Neural cell (in vitro differentiated cells): Measurements from ENCODE around the gene PRICKLE2.

ENCODE experiments used
- EZH2 ChIP-seq: fragments of 200-600, 300-800 bp; shearing (Covaris generic), sonication (generic); IDR thresholded peaks from 2 replicates; pipeline ENCODE4 v1.6.1; 2014; ENCODE audit warnings: antibody characterized with exemption, low read length, borderline replicate concordance, mild to moderate bottlenecking; ENCODE audit not compliant: insufficient read depth, poor library complexity, severe bottlenecking
- MXI1 ChIP-seq: fragments of 450-650 bp; conservative IDR thresholded peaks from 2 replicates; pipeline ENCODE4 v1.6.1; 2014; ENCODE audit warnings: antibody characterized with exemption, mild to moderate bottlenecking; ENCODE audit not compliant: poor library complexity, severe bottlenecking
- POLR2AphosphoS5 ChIP-seq: IDR thresholded peaks from 2 replicates; pipeline ENCODE4 v1.6.1; 2012
- TAF1 ChIP-seq: IDR thresholded peaks from 2 replicates; pipeline ENCODE4 v1.6.1; 2012; ENCODE audit warnings: low read depth
- TF ChIP-seq, protein P1 (sequence below): fragments of 450-650 bp; IDR thresholded peaks from 2 replicates; pipeline ENCODE4 v1.5.1; 2014; ENCODE audit warnings: antibody characterized with exemption, mild to moderate bottlenecking, moderate library complexity; ENCODE audit not compliant: poor library complexity, severe bottlenecking

DNA sequence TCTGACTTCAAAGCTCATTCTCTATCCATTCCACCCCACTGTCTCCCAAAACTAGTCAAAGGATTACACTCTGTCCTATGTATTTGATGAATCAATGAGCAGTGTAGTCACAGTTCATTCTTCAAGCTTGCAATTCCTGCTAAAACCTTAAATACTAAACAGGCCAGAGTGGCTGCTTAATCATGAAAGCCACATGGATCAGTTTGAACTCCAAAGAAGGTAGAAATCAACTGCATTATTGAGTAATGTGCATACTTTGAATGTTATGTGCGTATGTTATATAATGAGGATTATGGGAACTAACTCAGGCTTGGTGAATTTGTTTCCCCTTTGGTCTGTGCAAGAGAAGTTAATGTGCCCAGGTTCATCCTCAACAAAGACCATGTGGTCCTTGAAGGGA, 45.4 kb downstream of the PRICKLE2 start:
- TF ChIP-seq, protein P1, sequence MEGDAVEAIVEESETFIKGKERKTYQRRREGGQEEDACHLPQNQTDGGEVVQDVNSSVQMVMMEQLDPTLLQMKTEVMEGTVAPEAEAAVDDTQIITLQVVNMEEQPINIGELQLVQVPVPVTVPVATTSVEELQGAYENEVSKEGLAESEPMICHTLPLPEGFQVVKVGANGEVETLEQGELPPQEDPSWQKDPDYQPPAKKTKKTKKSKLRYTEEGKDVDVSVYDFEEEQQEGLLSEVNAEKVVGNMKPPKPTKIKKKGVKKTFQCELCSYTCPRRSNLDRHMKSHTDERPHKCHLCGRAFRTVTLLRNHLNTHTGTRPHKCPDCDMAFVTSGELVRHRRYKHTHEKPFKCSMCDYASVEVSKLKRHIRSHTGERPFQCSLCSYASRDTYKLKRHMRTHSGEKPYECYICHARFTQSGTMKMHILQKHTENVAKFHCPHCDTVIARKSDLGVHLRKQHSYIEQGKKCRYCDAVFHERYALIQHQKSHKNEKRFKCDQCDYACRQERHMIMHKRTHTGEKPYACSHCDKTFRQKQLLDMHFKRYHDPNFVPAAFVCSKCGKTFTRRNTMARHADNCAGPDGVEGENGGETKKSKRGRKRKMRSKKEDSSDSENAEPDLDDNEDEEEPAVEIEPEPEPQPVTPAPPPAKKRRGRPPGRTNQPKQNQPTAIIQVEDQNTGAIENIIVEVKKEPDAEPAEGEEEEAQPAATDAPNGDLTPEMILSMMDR, result no peak
- no peak for TF ChIP-seq TAF1
- no peak for TF ChIP-seq MXI1
- no peak for TF ChIP-seq POLR2AphosphoS5
- no peak for TF ChIP-seq EZH2
